Measurements from ENCODE around the gene ALK. TPM values are rescaled to one million over a fixed set of nuclear protein-coding genes. Genes with fewer than 3 reads are reported as not detected.

The ALK gene
- total RNA-seq, 1 donor from 2014 or later: 1.1 TPM

- intact Hi-C loops (cut with DNase I): no loop called here
- ATAC-seq: no peak
- H3K27me3 ChIP-seq (ENCODE audit: low read depth): no peaks in the 10 kb centered on the region
These were observed 289.4 kb downstream of the ALK start for GRCh38 chr2:29632018-29632417.

GRCh38 chr2:29629495-29629894 is 291.9 kb downstream of the ALK start:
- H3K4me3 ChIP-seq: no peak overlapping the region
- intact Hi-C loops (cut with DNase I): no loop called here
- ATAC-seq: no peak

More at GRCh38 chr2:29632018-29632417, 289.4 kb downstream of the ALK start:
- DNase-seq: no peak
- Histone ChIP-seq H3K27ac (no peak overlapping the region), H3K4me1 (no peaks in the 10 kb centered on the region), H3K9me3 (no peaks in the 10 kb centered on the region), H3K36me3 (no peaks in the 10 kb centered on the region), H3K4me3 (no peak overlapping the region)
- no peak for TF ChIP-seq CTCF (IDR thresholded peaks at IDR 0.05)

GRCh38 chr2:29628862-29629261 is 292.5 kb downstream of the ALK start:
- intact Hi-C loops (cut with DNase I): no loop called here
- ATAC-seq (no peak), DNase-seq (no peak)
- H3K9me3 ChIP-seq: no peaks in the 10 kb centered on the region
- H3K27me3 ChIP-seq (ENCODE audit: low read depth): no peaks in the 10 kb centered on the region
- H3K27ac ChIP-seq: no peak overlapping the region
- no peaks in the 10 kb centered on the region for H3K4me1 ChIP-seq
- H3K4me3 ChIP-seq: no peak overlapping the region
- no peak for TF ChIP-seq CTCF (IDR thresholded peaks at IDR 0.05)
- H3K36me3 ChIP-seq: no peaks in the 10 kb centered on the region

More at GRCh38 chr2:29629495-29629894, 291.9 kb downstream of the ALK start:
- Histone ChIP-seq H3K9me3 (no peaks in the 10 kb centered on the region), H3K27ac (no peak overlapping the region), H3K27me3 (ENCODE audit: low read depth) (no peaks in the 10 kb centered on the region), H3K36me3 (no peaks in the 10 kb centered on the region), H3K4me1 (no peaks in the 10 kb centered on the region)
- TF ChIP-seq CTCF (IDR thresholded peaks at IDR 0.05): no peak
- DNase-seq: no peak

- no peak for DNase-seq
- intact Hi-C loops (cut with DNase I): no loop called here
These were observed 293.2 kb downstream of the ALK start for GRCh38 chr2:29628108-29628745.

GRCh38 chr2:29627279-29627711 is 294.1 kb downstream of the ALK start:
- Histone ChIP-seq H3K27ac (no peak overlapping the region), H3K9me3 (no peaks in the 10 kb centered on the region), H3K36me3 (no peaks in the 10 kb centered on the region), H3K4me3 (no peak overlapping the region), H3K4me1 (no peaks in the 10 kb centered on the region), H3K27me3 (ENCODE audit: low read depth) (no peaks in the 10 kb centered on the region)
- DNase-seq (no peak), ATAC-seq (no peak)
- TF ChIP-seq CTCF (IDR thresholded peaks at IDR 0.05): no peak
- intact Hi-C loops (cut with DNase I): no loop called here

More at GRCh38 chr2:29628108-29628745, 293.2 kb downstream of the ALK start:
- TF ChIP-seq CTCF (IDR thresholded peaks at IDR 0.05): no peak
- Histone ChIP-seq H3K27me3 (ENCODE audit: low read depth) (no peaks in the 10 kb centered on the region), H3K27ac (no peak overlapping the region), H3K9me3 (no peaks in the 10 kb centered on the region), H3K4me1 (no peaks in the 10 kb centered on the region), H3K36me3 (no peaks in the 10 kb centered on the region), H3K4me3 (no peak overlapping the region)
- no peak for ATAC-seq
